Keratinocyte (primary cell): ENCODE results near the gene SLC13A1. TPM values are rescaled to one million over a fixed set of nuclear protein-coding genes. Genes with fewer than 3 reads are reported as not detected.

Experiments used
- DNase-seq: peaks from one replicate; pipeline ENCODE4 v3.0.0-alpha.2; 2011; ENCODE audit warnings: low read depth, missing footprints, low spot score
- FAIRE-seq: peaks from 2 replicates; lab custom pipeline; 2011; peaks lifted over from hg19 to GRCh38; lab: Jason Lieb, UNC
- H2AFZ ChIP-seq: 2 replicates; pipeline ENCODE4 v1.6.0; 2012; ENCODE audit warnings: low read length, control low read depth, inconsistent platforms; ENCODE audit not compliant: control insufficient read depth
- H3K27ac ChIP-seq: 2 replicates; pipeline ENCODE4 v1.5.1; 2011; ENCODE audit warnings: low read length; ENCODE audit not compliant: control insufficient read depth, insufficient read depth
- H3K27me3 ChIP-seq: 3 replicates; pipeline ENCODE4 v1.6.0; 2011; ENCODE audit warnings: low read length; ENCODE audit not compliant: control insufficient read depth, insufficient read depth; ENCODE audit errors: extremely low read depth
- H3K36me3 ChIP-seq, 2 experiments: 2 replicates in 1 of 2; 3 replicates in 1 of 2; pipeline ENCODE4 v1.5.1; 2011; ENCODE audit warnings: low read length in 2 of 2, mild to moderate bottlenecking in 1 of 2; ENCODE audit not compliant: control insufficient read depth in 2 of 2, insufficient read depth in 2 of 2; ENCODE audit errors: extremely low read depth in 1 of 2
- H3K4me1 ChIP-seq: 3 replicates; pipeline ENCODE4 v1.5.1; 2011; ENCODE audit warnings: low read length; ENCODE audit not compliant: control insufficient read depth, insufficient read depth; ENCODE audit errors: extremely low read depth
- H3K4me2 ChIP-seq: 3 replicates; pipeline ENCODE4 v1.6.0; 2011; ENCODE audit warnings: low read depth, low read length; ENCODE audit not compliant: control insufficient read depth, insufficient read depth; ENCODE audit errors: extremely low read depth
- H3K4me3 ChIP-seq, 3 experiments: fragments of 200-600 bp in 1 of 3; sonication (generic) in 1 of 3; 2 replicates in 2 of 3; 3 replicates in 1 of 3; pipeline ENCODE4 v1.5.1; 2011 to 2016; ENCODE audit warnings: low read length in 3 of 3, mild to moderate bottlenecking in 3 of 3, control low read depth in 2 of 3, inconsistent platforms in 1 of 3, low read depth in 1 of 3, mixed read lengths in 1 of 3, mixed run types in 1 of 3, moderate library complexity in 1 of 3; ENCODE audit not compliant: control insufficient read depth in 2 of 3, insufficient read depth in 2 of 3; ENCODE audit errors: extremely low read depth in 1 of 3
- H3K79me2 ChIP-seq: 2 replicates; pipeline ENCODE4 v1.6.0; 2012; ENCODE audit warnings: low read length; ENCODE audit not compliant: control insufficient read depth, insufficient read depth
- H3K9ac ChIP-seq: 3 replicates; pipeline ENCODE4 v1.6.0; 2011; ENCODE audit warnings: low read length; ENCODE audit not compliant: control insufficient read depth, insufficient read depth; ENCODE audit errors: extremely low read depth
- H3K9me1 ChIP-seq: 3 replicates; pipeline ENCODE4 v1.6.0; 2011; ENCODE audit warnings: low read length; ENCODE audit not compliant: control insufficient read depth, insufficient read depth; ENCODE audit errors: extremely low read depth
- H3K9me3 ChIP-seq: 2 replicates; pipeline ENCODE4 v1.5.1; 2012; ENCODE audit warnings: low read depth, low read length; ENCODE audit not compliant: control insufficient read depth
- H4K20me1 ChIP-seq: 3 replicates; pipeline ENCODE4 v1.6.0; 2011; ENCODE audit warnings: low read length; ENCODE audit not compliant: control insufficient read depth, insufficient read depth; ENCODE audit errors: extremely low read depth
- EZH2 ChIP-seq: IDR thresholded peaks from one replicate; pipeline ENCODE4 v1.6.1; 2012; ENCODE audit warnings: inconsistent platforms, mild to moderate bottlenecking, low read length, moderate library complexity
- dilution Hi-C: fragments of 300-500 bp; cut with MboI; formaldehyde crosslinking; loops from one replicate; pipeline ENCODE4 v1.7.0; 2020; ENCODE audit warnings: low sequenced_read_pairs; ENCODE audit not compliant: extremely low pct_ligation_motif_present
- polyA plus RNA-seq, 5 experiments: library from polyadenylated mRNA; depleted of rRNA in 3 of 5; stranded (reverse) in 3 of 5; stranded (forward) in 1 of 5; unstranded in 1 of 5; fragments of >200 nt; gene quantifications; 1 replicate in 1 of 5; 2 replicates in 3 of 5; 3 replicates in 1 of 5; pipeline versions ENCODE4 v1.2.1 to v1.2.3, GENCODE V29; 2011 to 2012; ENCODE audit warnings: missing spikeins in 2 of 5, low read depth in 1 of 5, low replicate concordance in 1 of 5
- TF ChIP-seq, protein P1 (sequence below), 3 experiments: IDR thresholded peaks in 1 of 3; conservative IDR thresholded peaks in 1 of 3; optimal IDR thresholded peaks in 1 of 3; 2 replicates in 2 of 3; 3 replicates in 1 of 3; pipeline versions ENCODE3 to v1.5.1; 2011; ENCODE audit warnings: low read length in 3 of 3, mild to moderate bottlenecking in 3 of 3, moderate library complexity in 2 of 3, control low read depth in 1 of 3, inconsistent platforms in 1 of 3; ENCODE audit not compliant: insufficient read depth in 2 of 3; ENCODE audit errors: extremely low read depth in 1 of 3

The SLC13A1 gene
- polyA plus RNA-seq, 1 donor (not counting 4 experiments of a cell fraction or from before 2014, with no cell fraction given): not detected

DNA sequence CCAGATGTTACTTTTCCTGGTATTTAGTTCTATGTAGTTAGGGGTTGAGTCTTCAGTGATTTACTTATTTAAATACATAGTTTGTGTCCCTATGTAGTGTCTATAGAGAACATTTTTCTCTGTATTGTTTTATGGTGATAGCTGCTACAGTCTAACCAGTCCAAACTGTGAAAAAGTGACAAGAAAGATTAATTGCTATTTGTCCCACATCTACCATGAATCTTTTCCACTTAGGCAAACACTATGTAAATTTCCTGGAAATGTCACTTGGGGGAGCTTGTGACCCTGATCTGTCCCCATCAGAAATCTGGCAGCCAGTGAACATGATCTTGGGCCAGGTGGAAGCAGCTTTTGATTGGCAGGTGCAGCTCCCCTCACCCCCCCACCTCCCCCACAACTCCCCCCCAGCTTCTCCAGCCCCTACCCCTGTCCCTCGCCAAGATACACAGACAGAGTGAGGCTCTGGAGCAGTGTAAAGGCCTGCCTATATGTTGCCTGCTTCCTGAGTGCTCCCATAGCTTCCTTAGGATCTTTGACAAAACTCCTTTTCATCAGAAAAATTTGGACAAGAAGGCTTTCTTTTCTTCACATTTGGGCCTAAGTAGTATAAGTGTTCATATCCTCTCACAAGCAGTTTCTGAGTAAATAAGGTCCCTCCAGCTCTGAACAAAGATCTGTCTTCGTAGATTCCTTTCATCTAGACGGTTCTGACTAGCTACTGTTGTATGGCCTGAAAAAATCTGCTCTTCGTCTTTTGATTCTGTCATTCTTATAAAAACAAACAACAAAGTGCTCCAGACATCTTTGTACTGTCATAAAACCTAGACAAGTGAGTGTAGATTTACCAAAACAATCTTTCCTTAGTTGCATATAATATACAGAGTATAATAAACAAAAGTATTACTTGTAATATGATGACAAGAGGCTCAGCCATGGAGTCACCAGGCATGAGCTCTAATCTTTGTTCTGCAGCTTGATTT lies 31.5 kb upstream of the SLC13A1 start:
- H3K9me3 ChIP-seq: no peaks in the 10 kb centered on the region
- H3K9me1 ChIP-seq: no peaks in the 10 kb centered on the region
- H3K4me1 ChIP-seq: no peaks in the 10 kb centered on the region
- no peak overlapping the region for H3K4me3 ChIP-seq
- no peaks in the 10 kb centered on the region for H3K79me2 ChIP-seq
- H3K27ac ChIP-seq: no peak overlapping the region
- no peaks in the 10 kb centered on the region for H3K27me3 ChIP-seq
- no peak overlapping the region for H2AFZ ChIP-seq
- no peaks in the 10 kb centered on the region for H3K36me3 ChIP-seq
- dilution Hi-C loops: no loop called here
- FAIRE-seq (no peak), DNase-seq (no peak)
- TF ChIP-seq, protein P1, sequence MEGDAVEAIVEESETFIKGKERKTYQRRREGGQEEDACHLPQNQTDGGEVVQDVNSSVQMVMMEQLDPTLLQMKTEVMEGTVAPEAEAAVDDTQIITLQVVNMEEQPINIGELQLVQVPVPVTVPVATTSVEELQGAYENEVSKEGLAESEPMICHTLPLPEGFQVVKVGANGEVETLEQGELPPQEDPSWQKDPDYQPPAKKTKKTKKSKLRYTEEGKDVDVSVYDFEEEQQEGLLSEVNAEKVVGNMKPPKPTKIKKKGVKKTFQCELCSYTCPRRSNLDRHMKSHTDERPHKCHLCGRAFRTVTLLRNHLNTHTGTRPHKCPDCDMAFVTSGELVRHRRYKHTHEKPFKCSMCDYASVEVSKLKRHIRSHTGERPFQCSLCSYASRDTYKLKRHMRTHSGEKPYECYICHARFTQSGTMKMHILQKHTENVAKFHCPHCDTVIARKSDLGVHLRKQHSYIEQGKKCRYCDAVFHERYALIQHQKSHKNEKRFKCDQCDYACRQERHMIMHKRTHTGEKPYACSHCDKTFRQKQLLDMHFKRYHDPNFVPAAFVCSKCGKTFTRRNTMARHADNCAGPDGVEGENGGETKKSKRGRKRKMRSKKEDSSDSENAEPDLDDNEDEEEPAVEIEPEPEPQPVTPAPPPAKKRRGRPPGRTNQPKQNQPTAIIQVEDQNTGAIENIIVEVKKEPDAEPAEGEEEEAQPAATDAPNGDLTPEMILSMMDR (optimal IDR thresholded peaks at IDR 0.05 in 1 of 3, IDR thresholded peaks at IDR 0.05 in 1 of 3, conservative IDR thresholded peaks at IDR 0.05 in 1 of 3; ENCODE audit: extremely low read depth in 1 of 3, insufficient read depth in 2 of 3, low read length in 3 of 3): no peak
- no peak for TF ChIP-seq EZH2
- no peaks in the 10 kb centered on the region for H4K20me1 ChIP-seq
- no peak overlapping the region for H3K9ac ChIP-seq
- no peak overlapping the region for H3K4me2 ChIP-seq

DNA sequence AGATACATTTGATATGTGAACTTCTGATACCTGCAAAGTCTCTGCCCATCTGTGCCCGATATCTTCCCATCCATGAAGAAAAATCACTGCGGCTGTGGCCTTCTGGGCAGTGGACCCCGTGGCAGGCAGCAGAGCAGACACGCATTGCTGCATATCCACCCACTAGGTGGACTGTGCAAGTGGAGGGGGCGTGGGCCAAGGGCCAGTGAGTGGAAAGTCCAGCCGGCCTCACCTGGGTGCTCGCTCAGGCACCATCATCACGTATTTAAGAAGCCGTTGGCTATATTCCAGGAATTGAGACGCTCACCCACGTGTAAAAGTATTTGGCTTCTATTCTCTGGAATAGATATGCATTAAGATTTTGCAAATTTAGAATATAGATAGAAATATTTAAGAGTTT lies 30.8 kb upstream of the SLC13A1 start:
- H3K9me1 ChIP-seq: no peaks in the 10 kb centered on the region
- H3K79me2 ChIP-seq: no peaks in the 10 kb centered on the region
- H3K27ac ChIP-seq: no peak overlapping the region
- no peak overlapping the region for H3K9ac ChIP-seq
- FAIRE-seq (no peak), DNase-seq (no peak)
- H4K20me1 ChIP-seq: no peaks in the 10 kb centered on the region
- no peaks in the 10 kb centered on the region for H3K9me3 ChIP-seq
- dilution Hi-C loops: no loop called here
- H3K36me3 ChIP-seq: no peaks in the 10 kb centered on the region
- H3K27me3 ChIP-seq: no peaks in the 10 kb centered on the region
- H3K4me1 ChIP-seq: no peaks in the 10 kb centered on the region
- H3K4me2 ChIP-seq: no peak overlapping the region
- H2AFZ ChIP-seq: no peak overlapping the region
- TF ChIP-seq EZH2: no peak
- TF ChIP-seq, protein P1 (optimal IDR thresholded peaks at IDR 0.05 in 1 of 3, IDR thresholded peaks at IDR 0.05 in 1 of 3, conservative IDR thresholded peaks at IDR 0.05 in 1 of 3; ENCODE audit: extremely low read depth in 1 of 3, insufficient read depth in 2 of 3, low read length in 3 of 3): no peak
- H3K4me3 ChIP-seq: no peak overlapping the region
